GM21528 (cell line): ENCODE measurements around the gene TMEM72.

Experiments used
- ATAC-seq: cut with Tn5 transposase; IDR thresholded peaks from one replicate; pipeline ENCODE4 v1.9.1; 2021; ENCODE audit warnings: mild to moderate bottlenecking, moderate library complexity; ENCODE audit not compliant: unreplicated experiment, low FRiP score

TMEM72 gene

DNA sequence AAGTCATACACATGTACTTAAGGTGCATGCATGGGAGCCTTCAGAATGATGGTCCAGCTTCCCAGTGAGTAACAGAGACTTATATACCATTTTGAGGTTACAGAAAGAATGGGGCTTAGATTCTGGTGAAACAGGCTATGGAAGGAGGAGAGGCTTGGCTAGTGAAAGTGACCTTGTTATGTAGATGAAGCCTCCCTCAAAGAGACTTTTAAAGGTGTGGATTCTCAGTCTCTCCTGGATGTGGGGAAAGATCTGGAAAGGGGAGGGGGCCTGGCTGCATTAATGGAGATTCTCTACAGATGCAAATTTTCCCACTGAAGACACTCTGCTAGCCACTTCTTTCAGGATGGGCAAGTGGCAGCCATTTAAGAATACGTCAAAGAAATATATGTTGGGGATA, 54.0 kb downstream of the TMEM72 start:
- no peak for ATAC-seq

- peak; percentile 41 for ATAC-seq
Observed at GRCh38 chr10:44965651-44966097, 54.5 kb downstream of the TMEM72 start.

GRCh38 chr10:44966129-44966815, 55.1 kb downstream of the TMEM72 start:
- ATAC-seq = peak; percentile 31

- ATAC-seq = no peak
Observed at GRCh38 chr10:44966816-44967509, 55.8 kb downstream of the TMEM72 start.

DNA sequence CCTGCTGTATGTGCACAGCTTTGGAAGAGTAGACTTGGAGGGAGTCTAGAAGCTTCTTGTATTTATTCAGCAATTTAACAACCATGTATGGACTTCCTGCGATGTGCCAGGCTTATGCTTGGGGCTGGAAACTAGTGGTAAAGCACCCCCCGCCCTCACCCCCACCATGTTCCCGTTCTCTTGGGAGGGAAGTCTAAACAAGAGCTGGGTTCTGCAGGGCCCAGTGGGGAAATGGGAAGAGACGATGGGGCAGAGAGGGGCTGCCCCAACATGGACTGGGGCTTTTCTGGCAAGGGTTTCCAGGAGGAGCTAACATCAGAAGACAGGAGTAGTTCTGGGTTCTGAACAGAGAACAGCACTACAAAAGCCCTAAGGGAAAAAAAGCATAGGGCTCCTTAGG, 56.5 kb downstream of the TMEM72 start:
- ATAC-seq = no peak

GRCh38 chr10:44968091-44968490, 57.0 kb downstream of the TMEM72 start:
- ATAC-seq = no peak

DNA sequence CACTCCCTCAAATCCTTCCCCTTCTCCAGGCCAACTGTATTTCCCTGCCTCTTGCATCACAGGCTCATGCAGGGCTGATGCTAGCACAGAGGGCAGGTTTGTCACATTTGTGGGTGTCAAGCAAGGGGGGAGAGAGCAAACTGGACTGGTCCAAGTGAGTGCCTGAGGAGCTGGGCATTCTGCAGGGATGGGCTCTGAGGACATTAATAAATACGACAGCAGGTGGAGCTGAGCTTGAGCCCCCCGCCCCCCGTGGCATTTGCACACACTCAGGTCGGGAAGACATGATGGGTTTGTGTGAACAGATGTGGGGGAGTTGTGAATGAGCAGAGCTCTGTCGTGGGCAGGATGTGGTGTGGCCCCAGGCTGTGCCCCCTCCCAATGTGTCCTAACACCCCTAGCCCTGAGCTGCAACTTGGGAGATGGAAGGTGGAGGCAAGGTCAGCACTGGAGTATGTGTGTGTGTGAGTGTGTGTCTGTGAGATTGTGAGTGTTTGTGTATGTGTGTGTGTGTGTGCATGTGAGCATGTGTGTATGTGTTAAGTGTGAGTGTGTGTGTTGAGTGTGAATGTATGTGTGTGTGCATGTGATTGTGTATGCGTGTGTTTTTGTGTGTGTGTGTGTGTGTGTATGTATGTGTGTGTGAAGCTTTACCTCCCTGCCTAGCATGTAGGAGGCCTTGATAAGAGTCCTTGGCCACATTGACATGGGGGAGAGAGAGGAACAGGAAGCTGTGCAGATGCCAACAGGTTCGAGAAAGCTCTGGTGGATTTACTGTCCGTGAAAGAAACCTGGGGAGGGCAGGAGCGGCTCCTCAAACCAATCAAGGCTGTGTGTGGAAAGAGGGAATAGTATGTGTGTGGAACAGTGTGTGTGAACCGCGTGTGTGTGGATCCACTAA, 57.6 kb downstream of the TMEM72 start:
- ATAC-seq = no peak

GRCh38 chr10:44969854-44970253, 58.7 kb downstream of the TMEM72 start:
- no peak for ATAC-seq

- no peak for ATAC-seq
Observed at GRCh38 chr10:44970812-44971395, 59.8 kb downstream of the TMEM72 start.

DNA sequence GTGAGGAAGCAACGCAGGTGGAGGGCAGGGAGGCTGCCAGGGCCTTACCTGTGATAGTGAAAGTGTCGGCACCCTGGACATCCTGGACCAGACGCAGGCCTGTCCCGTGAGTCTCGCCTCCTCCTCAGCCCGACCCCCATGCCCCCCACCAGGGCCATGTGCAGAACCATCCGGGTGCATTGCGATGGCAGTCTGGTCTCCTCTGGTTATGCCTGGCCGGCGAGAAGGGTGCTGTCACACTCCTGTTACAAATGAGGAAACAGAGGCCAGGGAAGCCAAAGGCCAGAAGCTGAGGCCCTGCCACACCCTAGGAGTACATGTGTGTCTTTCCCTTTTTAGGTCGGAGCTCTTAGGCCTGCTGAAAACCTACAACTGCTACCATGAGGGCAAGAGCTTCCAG, 60.3 kb downstream of the TMEM72 start:
- no peak for ATAC-seq

DNA sequence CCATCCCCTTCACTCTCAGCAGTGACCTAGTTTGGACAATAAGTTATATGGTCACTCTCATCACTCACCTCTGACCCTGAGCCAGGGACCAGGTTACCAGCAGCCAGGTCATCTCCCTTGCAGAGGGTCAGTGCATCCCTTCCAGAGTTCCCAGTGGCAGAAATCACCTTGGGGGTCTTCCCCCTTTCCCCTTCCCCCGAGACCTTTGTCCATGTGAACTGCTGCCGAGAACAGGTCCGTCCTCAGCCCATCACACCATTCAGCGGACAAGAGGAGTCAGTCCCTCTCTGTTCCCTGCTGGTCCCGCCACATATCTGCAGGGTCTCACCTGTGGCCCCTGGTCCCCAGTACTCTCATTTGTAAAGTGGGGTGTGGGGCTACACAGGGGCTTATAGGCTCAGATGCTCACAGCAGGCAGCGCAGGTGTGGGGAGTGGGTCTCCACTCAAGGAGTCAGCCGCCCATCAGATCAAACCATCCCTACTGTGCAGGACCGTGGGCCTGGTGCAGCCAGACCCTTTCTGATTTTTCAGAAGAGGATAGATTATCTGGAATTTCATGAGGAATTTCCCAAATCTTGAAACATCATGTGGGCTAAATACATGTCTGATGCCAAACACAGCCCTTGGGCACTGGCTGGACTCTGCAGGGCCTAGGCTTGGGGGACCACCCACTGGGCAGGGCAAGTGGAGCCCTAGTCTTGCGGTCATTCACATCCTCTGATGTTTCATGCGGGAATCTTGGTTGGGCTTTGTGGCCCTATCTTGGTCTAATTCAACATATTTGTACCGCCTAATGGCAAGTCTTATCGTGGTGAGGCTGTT, 61.0 kb downstream of the TMEM72 start:
- ATAC-seq = no peak

DNA sequence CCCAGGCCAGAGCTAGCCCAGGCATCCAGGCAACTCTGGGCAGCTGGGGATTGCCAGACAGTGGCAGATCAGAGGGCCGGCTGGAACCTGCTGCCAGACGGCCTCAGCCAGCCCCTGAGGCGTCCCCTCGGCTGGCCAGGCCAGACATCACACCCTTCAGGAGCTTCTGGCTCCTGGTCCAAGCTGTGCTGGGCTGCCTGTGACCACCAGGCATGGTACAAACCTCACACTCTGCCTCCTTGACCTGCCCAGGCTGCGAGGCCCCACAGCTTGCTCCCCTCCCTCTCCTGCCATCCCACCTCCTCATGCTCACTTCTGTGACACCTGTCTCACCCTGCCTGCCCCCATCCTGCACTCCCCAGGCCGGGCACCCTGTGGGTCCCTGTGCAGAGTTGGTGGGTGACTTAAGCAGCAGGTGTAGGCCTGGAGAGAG, 61.8 kb downstream of the TMEM72 start:
- ATAC-seq = no peak

DNA sequence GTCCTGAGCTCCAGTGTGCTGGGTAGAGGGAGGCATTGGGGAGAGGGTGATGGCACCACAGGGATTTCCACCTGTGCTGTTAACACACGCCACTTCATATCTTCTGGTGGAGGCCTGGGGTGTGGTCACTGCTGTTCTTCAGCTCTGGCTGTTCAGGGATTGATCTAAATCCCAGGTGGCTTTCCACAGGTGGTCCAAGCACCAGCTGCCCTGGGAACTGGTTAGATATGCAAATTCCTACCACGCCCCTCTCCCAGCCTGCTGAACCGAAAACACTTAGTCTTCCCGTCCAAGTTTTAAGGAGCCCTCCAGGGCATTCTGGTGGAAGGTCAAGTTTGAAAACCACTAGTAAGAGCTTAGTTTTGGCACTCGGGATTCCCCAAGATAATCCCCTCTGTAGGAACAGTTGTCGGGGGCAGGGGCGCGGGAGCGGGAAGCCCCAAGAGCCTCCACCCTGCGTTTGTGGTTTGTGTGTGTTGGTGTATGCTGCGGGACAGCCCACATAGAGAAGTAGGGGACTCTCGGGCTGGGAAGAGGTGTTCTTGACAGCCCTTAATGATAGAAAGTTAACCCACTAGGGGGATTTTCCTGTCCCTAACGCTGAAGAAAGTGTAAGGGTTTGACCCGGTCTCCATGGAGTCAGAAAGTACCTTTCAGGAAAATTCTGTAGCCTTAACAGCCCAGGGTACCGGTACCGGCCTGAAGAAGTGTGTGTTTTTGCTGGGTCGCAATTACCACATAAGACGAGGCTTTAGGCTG, 62.4 kb downstream of the TMEM72 start:
- peak; percentile 29 for ATAC-seq

DNA sequence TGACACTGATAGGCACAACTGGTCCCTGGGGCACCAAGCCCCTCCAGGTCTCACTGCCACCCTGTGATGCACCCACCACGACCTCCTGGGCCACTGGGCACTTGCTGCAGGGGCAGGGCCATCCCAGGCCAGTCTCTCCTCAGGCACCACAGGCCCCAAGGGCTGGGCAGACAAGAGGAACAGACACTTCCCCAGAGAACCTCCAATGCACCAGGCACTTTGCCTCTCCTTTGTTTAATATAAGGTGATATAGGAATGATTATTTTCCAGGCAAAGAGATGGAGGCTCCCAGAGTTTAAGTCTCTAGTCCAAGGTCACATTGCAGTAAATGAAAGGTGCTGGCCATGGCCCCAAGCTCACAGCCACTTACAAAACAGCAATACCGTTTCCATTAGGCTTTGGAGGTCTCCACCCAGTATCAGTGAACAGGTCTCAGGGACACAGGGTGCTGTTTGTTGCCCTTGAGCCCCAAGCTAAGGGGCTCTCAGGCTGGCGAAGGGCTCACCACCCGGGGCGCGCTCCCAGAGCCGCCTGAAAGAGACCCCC, 63.0 kb downstream of the TMEM72 start:
- ATAC-seq = peak; percentile 2

GRCh38 chr10:44974628-44975430, 63.7 kb downstream of the TMEM72 start:
- ATAC-seq = peak; percentile 72

- ATAC-seq = no peak
Observed at GRCh38 chr10:44975431-44976331, 64.5 kb downstream of the TMEM72 start.
